A673 (cell line): ENCODE data around the gene PRRG3. TPM values are rescaled to one million over a fixed set of nuclear protein-coding genes. Genes with fewer than 3 reads are reported as not detected.

Experiments used
- BruUV-seq: library from RNA; stranded (reverse); fragments of 400-500 nt; replicated peaks from 2 replicates; lab custom pipeline; 2021; lab: Mats Ljungman, UMichigan
- CTCF ChIA-PET: fragments of 300-600 bp; sonication (Branson Sonifier 250); formaldehyde crosslinking; loops from one replicate; lab custom pipeline; 2022; ENCODE audit warnings: antibody characterized with exemption; lab: Charles Lee
- POLR2A ChIA-PET: fragments of 300-600 bp; sonication (Branson Sonifier 250); formaldehyde crosslinking; loops from one replicate; lab custom pipeline; 2022; ENCODE audit warnings: antibody characterized with exemption; ENCODE audit not compliant: low non-redundant PET; lab: Charles Lee
- DNase-seq: peaks from one replicate; pipeline ENCODE4 v3.0.0-alpha.2; 2015; ENCODE audit warnings: low spot score
- H3K27ac ChIP-seq: fragments of 200-600 bp; sonication (generic); 2 replicates; pipeline ENCODE4 v1.5.1; 2016; ENCODE audit warnings: mixed run types, low read depth, mild to moderate bottlenecking, mixed read lengths, antibody characterized with exemption, low read length; ENCODE audit not compliant: poor library complexity, severe bottlenecking
- H3K27me3 ChIP-seq: fragments of 200-600 bp; sonication (generic); replicated peaks from 2 replicates; pipeline ENCODE4 v1.6.1; 2017; ENCODE audit warnings: mixed run types, low read depth, mild to moderate bottlenecking, mixed read lengths, antibody characterized with exemption, low read length; ENCODE audit not compliant: insufficient read depth, poor library complexity
- H3K36me3 ChIP-seq: fragments of 200-600 bp; sonication (generic); 2 replicates; pipeline ENCODE4 v1.6.1; 2016; ENCODE audit warnings: mixed run types, mild to moderate bottlenecking, mixed read lengths, antibody characterized with exemption, low read length; ENCODE audit not compliant: insufficient read depth, poor library complexity, severe bottlenecking
- H3K4me1 ChIP-seq: fragments of 200-600 bp; sonication (generic); 2 replicates; pipeline ENCODE4 v1.6.1; 2017; ENCODE audit warnings: mixed run types, mild to moderate bottlenecking, mixed read lengths, antibody characterized with exemption, low read length; ENCODE audit not compliant: insufficient read depth, poor library complexity, severe bottlenecking
- H3K4me3 ChIP-seq: fragments of 200-600 bp; sonication (generic); 2 replicates; pipeline ENCODE4 v1.5.1; 2016; ENCODE audit warnings: low read depth, mixed run types, mild to moderate bottlenecking, mixed read lengths, low read length; ENCODE audit not compliant: poor library complexity, severe bottlenecking
- H3K9me3 ChIP-seq: fragments of 200-600 bp; sonication (generic); 2 replicates; pipeline ENCODE4 v1.6.1; 2016; ENCODE audit warnings: mixed run types, low read depth, mild to moderate bottlenecking, mixed read lengths, antibody characterized with exemption, low read length; ENCODE audit not compliant: poor library complexity, severe bottlenecking
- EZH2 ChIP-seq: fragments of 200-600 bp; sonication (generic); IDR thresholded peaks from 2 replicates; pipeline ENCODE4 v1.6.1; 2017; ENCODE audit warnings: borderline replicate concordance, low read depth, mild to moderate bottlenecking, mixed read lengths, antibody characterized with exemption, low read length; ENCODE audit not compliant: poor library complexity, severe bottlenecking
- intact Hi-C: fragments of 100-400 bp; cut with micrococcal nuclease; formaldehyde crosslinking; loops from one replicate; pipeline ENCODE4 v1.10.0; 2022; ENCODE audit not compliant: unreplicated experiment
- total RNA-seq: library from RNA; stranded (reverse); gene quantifications from 2 replicates; pipeline ENCODE4 v1.2.3, GENCODE V29; 2021
- TF ChIP-seq, protein P1 (sequence below): fragments of 300-800, 200-600 bp; sonication (generic); conservative IDR thresholded peaks from 2 replicates; pipeline ENCODE4 v1.5.1; 2017; ENCODE audit warnings: low read depth, mild to moderate bottlenecking, antibody characterized with exemption, low read length, moderate library complexity, mixed read lengths

PRRG3 gene
- total RNA-seq, 1 experiment from 2014 or later: not detected

DNA sequence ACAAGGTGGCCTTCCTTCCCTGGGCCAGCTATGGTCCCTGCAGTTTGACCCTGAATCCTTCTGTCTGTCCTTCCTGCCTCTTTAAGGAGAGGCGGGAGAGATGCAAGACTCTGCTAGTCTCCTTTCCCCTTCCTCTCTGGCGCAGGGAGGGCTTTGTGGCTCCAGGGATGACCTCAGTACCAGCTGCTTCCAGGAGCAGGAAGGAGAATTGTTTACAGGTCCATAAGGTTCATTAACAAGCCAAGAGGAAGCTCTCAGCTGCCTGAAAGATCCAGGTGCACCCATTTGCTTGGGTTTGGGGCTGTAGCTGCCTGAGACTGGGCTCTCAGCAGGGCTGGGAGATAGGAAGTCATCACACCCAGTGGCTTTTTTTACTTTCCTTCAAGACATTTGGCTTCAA, 16.5 kb downstream of the PRRG3 start:
- DNase-seq: no peak
- H3K4me1 ChIP-seq: no peaks in the 10 kb centered on the region
- ChIA-PET CTCF (no interaction called here), POLR2A (no interaction called here)
- H3K36me3 ChIP-seq: no peaks in the 10 kb centered on the region
- H3K27ac ChIP-seq: no peak overlapping the region
- no TSS peak for BruUV-seq
- no peaks in the 10 kb centered on the region for H3K27me3 ChIP-seq
- H3K4me3 ChIP-seq: no peak overlapping the region
- intact Hi-C loops: no loop called here
- no peaks in the 10 kb centered on the region for H3K9me3 ChIP-seq
- TF ChIP-seq EZH2: no peak
- TF ChIP-seq, protein P1, sequence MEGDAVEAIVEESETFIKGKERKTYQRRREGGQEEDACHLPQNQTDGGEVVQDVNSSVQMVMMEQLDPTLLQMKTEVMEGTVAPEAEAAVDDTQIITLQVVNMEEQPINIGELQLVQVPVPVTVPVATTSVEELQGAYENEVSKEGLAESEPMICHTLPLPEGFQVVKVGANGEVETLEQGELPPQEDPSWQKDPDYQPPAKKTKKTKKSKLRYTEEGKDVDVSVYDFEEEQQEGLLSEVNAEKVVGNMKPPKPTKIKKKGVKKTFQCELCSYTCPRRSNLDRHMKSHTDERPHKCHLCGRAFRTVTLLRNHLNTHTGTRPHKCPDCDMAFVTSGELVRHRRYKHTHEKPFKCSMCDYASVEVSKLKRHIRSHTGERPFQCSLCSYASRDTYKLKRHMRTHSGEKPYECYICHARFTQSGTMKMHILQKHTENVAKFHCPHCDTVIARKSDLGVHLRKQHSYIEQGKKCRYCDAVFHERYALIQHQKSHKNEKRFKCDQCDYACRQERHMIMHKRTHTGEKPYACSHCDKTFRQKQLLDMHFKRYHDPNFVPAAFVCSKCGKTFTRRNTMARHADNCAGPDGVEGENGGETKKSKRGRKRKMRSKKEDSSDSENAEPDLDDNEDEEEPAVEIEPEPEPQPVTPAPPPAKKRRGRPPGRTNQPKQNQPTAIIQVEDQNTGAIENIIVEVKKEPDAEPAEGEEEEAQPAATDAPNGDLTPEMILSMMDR: no peak

DNA sequence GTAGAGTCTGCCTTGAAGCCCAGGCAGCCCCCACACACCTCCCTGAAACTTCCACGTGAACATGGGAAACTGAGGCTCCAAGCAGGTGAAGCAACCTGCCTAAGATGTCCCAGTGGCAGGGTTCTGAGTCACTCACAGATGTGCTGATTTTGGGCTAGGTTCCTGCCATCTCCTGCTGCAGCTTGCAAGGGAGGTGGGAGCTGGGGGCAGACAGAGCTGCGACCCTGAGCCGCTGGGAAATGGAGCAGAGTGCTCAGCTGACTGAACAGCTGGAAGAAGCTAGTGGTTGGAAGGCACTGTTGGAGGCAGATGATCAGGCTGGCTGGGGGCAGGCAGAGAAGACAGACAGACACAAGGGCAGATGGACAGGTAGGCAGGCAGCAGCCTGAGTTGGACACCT, 17.0 kb downstream of the PRRG3 start:
- Histone ChIP-seq H3K27ac (no peak overlapping the region), H3K27me3 (no peaks in the 10 kb centered on the region), H3K4me1 (no peaks in the 10 kb centered on the region), H3K4me3 (no peak overlapping the region), H3K36me3 (no peaks in the 10 kb centered on the region), H3K9me3 (no peaks in the 10 kb centered on the region)
- CTCF ChIA-PET: no interaction called here
- POLR2A ChIA-PET: no interaction called here
- BruUV-seq: no TSS peak
- intact Hi-C loops: no loop called here
- DNase-seq: no peak
- TF ChIP-seq, protein P1: no peak
- TF ChIP-seq EZH2: no peak

DNA sequence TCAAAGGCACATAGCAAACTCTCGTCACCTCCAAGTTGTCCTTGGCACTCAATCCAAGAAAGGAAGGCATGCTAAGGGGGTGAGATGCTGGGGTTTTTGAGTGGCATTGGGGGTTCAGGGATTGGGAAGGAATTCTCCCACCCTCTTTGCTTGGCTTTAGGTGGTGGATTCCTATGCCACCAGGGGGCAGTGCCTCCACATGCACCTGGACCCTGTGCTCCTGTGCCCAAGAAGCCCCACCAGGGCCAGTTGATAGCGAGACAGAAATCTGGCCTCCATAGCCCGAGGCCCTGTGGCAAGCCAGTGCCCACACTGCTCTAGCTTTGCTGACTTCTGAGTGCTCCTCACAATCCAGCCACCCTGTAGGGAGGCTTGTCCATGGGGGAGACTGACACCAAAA, 18.6 kb downstream of the PRRG3 start:
- POLR2A ChIA-PET: no interaction called here
- Histone ChIP-seq H3K27ac (no peak overlapping the region), H3K9me3 (no peaks in the 10 kb centered on the region), H3K4me1 (no peaks in the 10 kb centered on the region), H3K4me3 (no peak overlapping the region), H3K36me3 (no peaks in the 10 kb centered on the region), H3K27me3 (no peaks in the 10 kb centered on the region)
- CTCF ChIA-PET: no interaction called here
- intact Hi-C loops: no loop called here
- TF ChIP-seq, protein P1: peak; percentile 65
- TF ChIP-seq EZH2: no peak
- no TSS peak for BruUV-seq
- peak; percentile 26 for DNase-seq
